Mucosa of descending colon (tissue), 3 donors: ENCODE data around the gene ANKS1B. TPM values are rescaled to one million over a fixed set of nuclear protein-coding genes. Genes with fewer than 3 reads are reported as not detected.

ENCODE experiments used
- ATAC-seq: fragments of 200-7000 bp; cut with Tn5 transposase; one replicate; pipeline ENCODE4 v1.9.1; 2020; ENCODE audit warnings: mild to moderate bottlenecking, moderate library complexity
- DNase-seq, 3 donors: peaks; one replicate each; pipeline ENCODE4 v3.0.0-alpha.2; 2020
- H3K36me3 ChIP-seq: fragments of 200-600 bp; one replicate; pipeline ENCODE4 v1.8.0; 2021; ENCODE audit warnings: low read depth, mild to moderate bottlenecking
- H3K4me1 ChIP-seq: fragments of 200-600 bp; one replicate; pipeline ENCODE4 v1.8.0; 2021; ENCODE audit warnings: low read depth, mild to moderate bottlenecking
- H3K4me3 ChIP-seq: fragments of 200-600 bp; one replicate; pipeline ENCODE4 v1.8.0; 2021; ENCODE audit warnings: mild to moderate bottlenecking
- H3K9me3 ChIP-seq: fragments of 200-600 bp; one replicate; pipeline ENCODE4 v1.8.0; 2021; ENCODE audit warnings: mild to moderate bottlenecking
- CTCF ChIP-seq: fragments of 200-600 bp; IDR thresholded peaks from one replicate; pipeline ENCODE4 v1.8.0; 2022; ENCODE audit warnings: antibody characterized with exemption, mild to moderate bottlenecking
- intact Hi-C, 2 donors: fragments of 100-400 bp; cut with DNase I in 1 of 2; cut with micrococcal nuclease in 1 of 2; formaldehyde crosslinking; loops; one replicate each; pipeline versions ENCODE4 v1.11.0 to v1.11.1; 2022; cut with DNase I, micrococcal nuclease
- total RNA-seq, 3 donors: library from RNA; stranded (reverse); fragmentation: NEBNext Ultra II Directional in 2 of 3; extraction: Animal tissue kit (Norgen Biotek cat#: 25700) in 2 of 3; gene quantifications; one replicate each; pipeline versions ENCODE4 v1.2.1 to v1.2.4, GENCODE V29; 2021 to 2023
- donor health status: DM: no; HTN: no; CAD: no; lungs with moderate emphysema.
- donor health status: DM: no; HTN: no; CAD: no.
- donor health status: DM: no; HTN: yes; CAD: no.

Gene ANKS1B
- total RNA-seq, 3 donors from 2014 or later, result 1.1 to 22.2 (median 2.3) TPM

- no peaks in the 10 kb centered on the region for H3K36me3 ChIP-seq
- no peak overlapping the region for H3K4me3 ChIP-seq
- intact Hi-C loops, result no loop called here
- TF ChIP-seq CTCF, result no peak
- DNase-seq, result no peak
- H3K4me1 ChIP-seq, result no peaks in the 10 kb centered on the region
- no peak for ATAC-seq
- peaks cover 5% of the 10 kb centered on the region for H3K9me3 ChIP-seq
Measured at GRCh38 chr12:99712281-99712680, 272.5 kb downstream of the ANKS1B start.

GRCh38 chr12:99711246-99711645 lies 273.5 kb downstream of the ANKS1B start:
- H3K4me1 ChIP-seq, result no peaks in the 10 kb centered on the region
- intact Hi-C loops, result no loop called here
- ATAC-seq (no peak), DNase-seq (no peak)
- H3K36me3 ChIP-seq, result no peaks in the 10 kb centered on the region
- H3K9me3 ChIP-seq, result peaks cover 5% of the 10 kb centered on the region
- no peak overlapping the region for H3K4me3 ChIP-seq
- no peak for TF ChIP-seq CTCF

- Histone ChIP-seq H3K4me1 (no peaks in the 10 kb centered on the region), H3K4me3 (no peak overlapping the region), H3K36me3 (no peaks in the 10 kb centered on the region), H3K9me3 (peaks cover 5% of the 10 kb centered on the region)
- no peak for TF ChIP-seq CTCF
- no peak for ATAC-seq
- no peak for DNase-seq
- intact Hi-C loops, result no loop called here
Measured at GRCh38 chr12:99709619-99710018, 275.1 kb downstream of the ANKS1B start.

GRCh38 chr12:99709116-99709515 lies 275.6 kb downstream of the ANKS1B start:
- H3K36me3 ChIP-seq, result no peaks in the 10 kb centered on the region
- peaks cover 3% of the 10 kb centered on the region for H3K9me3 ChIP-seq
- no peak for TF ChIP-seq CTCF
- DNase-seq, result no peak
- no peak for ATAC-seq
- H3K4me3 ChIP-seq, result no peak overlapping the region
- no peaks in the 10 kb centered on the region for H3K4me1 ChIP-seq
- intact Hi-C loops, result no loop called here

- ATAC-seq, result no peak
- intact Hi-C loops, result no loop called here
- no peak for DNase-seq
- no peak overlapping the region for H3K4me3 ChIP-seq
- H3K9me3 ChIP-seq, result no peaks in the 10 kb centered on the region
- H3K36me3 ChIP-seq, result no peaks in the 10 kb centered on the region
- no peaks in the 10 kb centered on the region for H3K4me1 ChIP-seq
- no peak for TF ChIP-seq CTCF
Measured at GRCh38 chr12:99707883-99708282, 276.9 kb downstream of the ANKS1B start.
